ENCODE measurements around the gene LGMN.

The LGMN gene

GRCh38 chr14:92734618-92735017 is 13.8 kb downstream of the LGMN start:
- in situ Hi-C loops (cut with HindIII; ENCODE audit: low sequenced_read_pairs), result no loop called here
- DNase-seq (ENCODE audit: low read depth, low spot score), result no peak
- no peak overlapping the region for H3K4me3 ChIP-seq (ENCODE audit: low read depth, low read length)
- TF ChIP-seq CTCF (IDR thresholded peaks at IDR 0.05; ENCODE audit: low read depth, low read length), result no peak

GRCh38 chr14:92733007-92733406 is 15.4 kb downstream of the LGMN start:
- no peak overlapping the region for H3K4me3 ChIP-seq (ENCODE audit: low read depth, low read length)
- no peak for DNase-seq (ENCODE audit: low read depth, low spot score)
- in situ Hi-C loops (cut with HindIII; ENCODE audit: low sequenced_read_pairs), result no loop called here
- TF ChIP-seq CTCF (IDR thresholded peaks at IDR 0.05; ENCODE audit: low read depth, low read length), result no peak

GRCh38 chr14:92731622-92732115 is 16.8 kb downstream of the LGMN start:
- TF ChIP-seq CTCF (IDR thresholded peaks at IDR 0.05; ENCODE audit: low read depth, low read length), result no peak
- H3K4me3 ChIP-seq (ENCODE audit: low read depth, low read length), result no peak overlapping the region
- in situ Hi-C loops (cut with HindIII; ENCODE audit: low sequenced_read_pairs), result no loop called here
- no peak for DNase-seq (ENCODE audit: low read depth, low spot score)

GRCh38 chr14:92729634-92730358 is 18.6 kb downstream of the LGMN start:
- peak; percentile 90 for DNase-seq (ENCODE audit: low read depth, low spot score)
- H3K4me3 ChIP-seq (ENCODE audit: low read depth, low read length), result no peak overlapping the region
- no peak for TF ChIP-seq CTCF (IDR thresholded peaks at IDR 0.05; ENCODE audit: low read depth, low read length)
- in situ Hi-C loops (cut with HindIII; ENCODE audit: low sequenced_read_pairs), result no loop called here

GRCh38 chr14:92728759-92729364 is 19.6 kb downstream of the LGMN start:
- in situ Hi-C loops (cut with HindIII; ENCODE audit: low sequenced_read_pairs), result no loop called here
- TF ChIP-seq CTCF (IDR thresholded peaks at IDR 0.05; ENCODE audit: low read depth, low read length), result no peak
- no peak overlapping the region for H3K4me3 ChIP-seq (ENCODE audit: low read depth, low read length)
- peak; percentile 30 for DNase-seq (ENCODE audit: low read depth, low spot score)

- no peak for TF ChIP-seq CTCF (IDR thresholded peaks at IDR 0.05; ENCODE audit: low read depth, low read length)
- no peak for DNase-seq (ENCODE audit: low read depth, low spot score)
- no peak overlapping the region for H3K4me3 ChIP-seq (ENCODE audit: low read depth, low read length)
- in situ Hi-C loops (cut with HindIII; ENCODE audit: low sequenced_read_pairs), result no loop called here
Measured at GRCh38 chr14:92726933-92727262, 21.5 kb downstream of the LGMN start.

Measured in astrocyte of the spinal cord (primary cell).